Keratinocyte (primary cell): Measurements from ENCODE around the gene MEF2A. TPM values are rescaled to one million over a fixed set of nuclear protein-coding genes. Genes with fewer than 3 reads are reported as not detected.
A peak's percentile ranks its signal among the peaks of the same experiment; 100 is the strongest.
"Not testable (repeated sequence)": the region's sequence is repeated elsewhere in the genome, so short reads cannot be mapped to it uniquely, and the experiment has no call there.

Experiments
- DNase-seq: peaks from one replicate; pipeline ENCODE4 v3.0.0-alpha.2; 2011; ENCODE audit warnings: low read depth, missing footprints, low spot score
- FAIRE-seq: peaks from 2 replicates; lab custom pipeline; 2011; peaks lifted over from hg19 to GRCh38; lab: Jason Lieb, UNC
- H2AFZ ChIP-seq: 2 replicates; pipeline ENCODE4 v1.6.0; 2012; ENCODE audit warnings: low read length, control low read depth, inconsistent platforms; ENCODE audit not compliant: control insufficient read depth
- H3K27ac ChIP-seq: 2 replicates; pipeline ENCODE4 v1.5.1; 2011; ENCODE audit warnings: low read length; ENCODE audit not compliant: control insufficient read depth, insufficient read depth
- H3K27me3 ChIP-seq: 3 replicates; pipeline ENCODE4 v1.6.0; 2011; ENCODE audit warnings: low read length; ENCODE audit not compliant: control insufficient read depth, insufficient read depth; ENCODE audit errors: extremely low read depth
- H3K36me3 ChIP-seq, 2 experiments: 2 replicates in 1 of 2; 3 replicates in 1 of 2; pipeline ENCODE4 v1.5.1; 2011; ENCODE audit warnings: low read length in 2 of 2, mild to moderate bottlenecking in 1 of 2; ENCODE audit not compliant: control insufficient read depth in 2 of 2, insufficient read depth in 2 of 2; ENCODE audit errors: extremely low read depth in 1 of 2
- H3K4me1 ChIP-seq: 3 replicates; pipeline ENCODE4 v1.5.1; 2011; ENCODE audit warnings: low read length; ENCODE audit not compliant: control insufficient read depth, insufficient read depth; ENCODE audit errors: extremely low read depth
- H3K4me2 ChIP-seq: 3 replicates; pipeline ENCODE4 v1.6.0; 2011; ENCODE audit warnings: low read depth, low read length; ENCODE audit not compliant: control insufficient read depth, insufficient read depth; ENCODE audit errors: extremely low read depth
- H3K4me3 ChIP-seq, 3 experiments: fragments of 200-600 bp in 1 of 3; sonication (generic) in 1 of 3; 2 replicates in 2 of 3; 3 replicates in 1 of 3; pipeline ENCODE4 v1.5.1; 2011 to 2016; ENCODE audit warnings: low read length in 3 of 3, mild to moderate bottlenecking in 3 of 3, control low read depth in 2 of 3, inconsistent platforms in 1 of 3, low read depth in 1 of 3, mixed read lengths in 1 of 3, mixed run types in 1 of 3, moderate library complexity in 1 of 3; ENCODE audit not compliant: control insufficient read depth in 2 of 3, insufficient read depth in 2 of 3; ENCODE audit errors: extremely low read depth in 1 of 3
- H3K79me2 ChIP-seq: 2 replicates; pipeline ENCODE4 v1.6.0; 2012; ENCODE audit warnings: low read length; ENCODE audit not compliant: control insufficient read depth, insufficient read depth
- H3K9ac ChIP-seq: 3 replicates; pipeline ENCODE4 v1.6.0; 2011; ENCODE audit warnings: low read length; ENCODE audit not compliant: control insufficient read depth, insufficient read depth; ENCODE audit errors: extremely low read depth
- H3K9me1 ChIP-seq: 3 replicates; pipeline ENCODE4 v1.6.0; 2011; ENCODE audit warnings: low read length; ENCODE audit not compliant: control insufficient read depth, insufficient read depth; ENCODE audit errors: extremely low read depth
- H3K9me3 ChIP-seq: 2 replicates; pipeline ENCODE4 v1.5.1; 2012; ENCODE audit warnings: low read depth, low read length; ENCODE audit not compliant: control insufficient read depth
- H4K20me1 ChIP-seq: 3 replicates; pipeline ENCODE4 v1.6.0; 2011; ENCODE audit warnings: low read length; ENCODE audit not compliant: control insufficient read depth, insufficient read depth; ENCODE audit errors: extremely low read depth
- EZH2 ChIP-seq: IDR thresholded peaks from one replicate; pipeline ENCODE4 v1.6.1; 2012; ENCODE audit warnings: inconsistent platforms, mild to moderate bottlenecking, low read length, moderate library complexity
- dilution Hi-C: fragments of 300-500 bp; cut with MboI; formaldehyde crosslinking; loops from one replicate; pipeline ENCODE4 v1.7.0; 2020; ENCODE audit warnings: low sequenced_read_pairs; ENCODE audit not compliant: extremely low pct_ligation_motif_present
- polyA minus RNA-seq, 3 experiments: library from RNA; depleted of rRNA, polyadenylated mRNA; stranded (reverse); fragments of >200 nt; gene quantifications; 1 replicate in 1 of 3; 2 replicates in 1 of 3; 3 replicates in 1 of 3; pipeline ENCODE4 v1.2.3, GENCODE V29; 2011
- polyA plus RNA-seq, 5 experiments: library from polyadenylated mRNA; depleted of rRNA in 3 of 5; stranded (reverse) in 3 of 5; stranded (forward) in 1 of 5; unstranded in 1 of 5; fragments of >200 nt; gene quantifications; 1 replicate in 1 of 5; 2 replicates in 3 of 5; 3 replicates in 1 of 5; pipeline versions ENCODE4 v1.2.1 to v1.2.3, GENCODE V29; 2011 to 2012; ENCODE audit warnings: missing spikeins in 2 of 5, low read depth in 1 of 5, low replicate concordance in 1 of 5
- TF ChIP-seq, protein P1 (sequence below), 3 experiments: IDR thresholded peaks in 1 of 3; conservative IDR thresholded peaks in 1 of 3; optimal IDR thresholded peaks in 1 of 3; 2 replicates in 2 of 3; 3 replicates in 1 of 3; pipeline versions ENCODE3 to v1.5.1; 2011; ENCODE audit warnings: low read length in 3 of 3, mild to moderate bottlenecking in 3 of 3, moderate library complexity in 2 of 3, control low read depth in 1 of 3, inconsistent platforms in 1 of 3; ENCODE audit not compliant: insufficient read depth in 2 of 3; ENCODE audit errors: extremely low read depth in 1 of 3

The MEF2A gene
- polyA plus RNA-seq (17.9 to 29.9 TPM (median 27.4 TPM) in 3 replicates), polyA minus RNA-seq (25.1 to 36.2 TPM (median 35.7 TPM) in 3 replicates)
- 74.0 TPM for polyA plus RNA-seq (2011; ENCODE audit: low read depth)
- 13.1 and 20.3 TPM in 2 replicates for polyA plus RNA-seq (2011; cell fraction: cytosol; rRNA removed)
- 45.8 and 49.1 TPM in 2 replicates for polyA plus RNA-seq (2011; cell fraction: nucleus; rRNA removed)
- polyA plus RNA-seq (2012; ENCODE audit: low replicate concordance) = 10.3 and 21.1 TPM in 2 replicates
- 22.4 TPM for polyA minus RNA-seq (2011; cell fraction: cytosol; rRNA and poly(A)+ RNA removed)
- polyA minus RNA-seq (2011; cell fraction: nucleus; rRNA and poly(A)+ RNA removed) = 32.7 and 55.1 TPM in 2 replicates

DNA sequence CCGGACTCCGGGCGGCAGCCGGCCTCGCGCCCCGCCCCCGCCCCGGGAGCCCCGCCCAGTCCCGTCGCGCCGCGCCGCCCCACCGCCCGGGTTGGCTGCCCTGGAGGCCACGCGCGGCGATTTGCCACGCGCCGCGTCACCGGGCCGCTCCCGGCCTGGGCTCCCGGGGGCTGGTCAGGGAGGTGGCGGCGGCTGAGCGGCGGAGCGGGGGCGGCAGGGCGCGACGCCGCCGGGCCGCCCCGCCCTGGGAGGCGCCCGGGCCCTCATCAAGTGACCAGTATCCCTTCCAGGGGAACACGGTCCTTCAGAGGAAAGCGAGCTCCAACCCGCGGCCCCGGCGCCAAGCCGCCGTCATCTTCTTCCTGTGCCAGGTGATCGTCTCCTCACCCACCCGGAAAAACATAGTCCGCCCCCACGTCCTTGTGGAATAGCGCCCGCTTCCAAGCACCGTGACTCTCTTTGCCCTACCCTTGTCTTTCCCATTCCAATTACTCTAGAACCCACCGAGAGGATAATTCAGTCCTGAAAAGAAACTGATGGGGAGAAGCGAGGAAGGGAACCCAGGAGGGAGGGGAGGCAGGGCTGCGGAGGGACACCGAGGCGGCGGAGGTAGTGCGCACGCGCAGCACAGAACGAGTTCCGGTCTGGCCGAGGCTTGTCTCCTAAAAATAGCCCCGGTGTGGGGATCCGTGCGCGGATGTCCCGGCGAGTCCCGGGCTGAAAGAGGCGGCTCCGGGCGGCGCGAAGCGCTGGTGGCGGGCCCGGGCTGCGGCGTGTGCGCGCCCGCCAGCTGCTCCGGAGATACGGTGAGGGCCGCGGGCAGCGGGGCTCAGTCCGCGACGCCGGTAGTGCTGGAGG, at the start of gene MEF2A:
TSS of gene MEF2A (plus strand) at position 686 of the 858 bp plus-strand sequence. CDS start 67,136 bp downstream, outside the sequence.
- no peaks in the 10 kb centered on the region for H3K9me3 ChIP-seq
- peaks cover 11% of the 10 kb centered on the region for H3K4me1 ChIP-seq
- DNase-seq (peak; percentile 41), FAIRE-seq (no peak)
- peaks cover 37% of the 10 kb centered on the region for H3K79me2 ChIP-seq
- TF ChIP-seq EZH2 = no peak
- TF ChIP-seq, protein P1, sequence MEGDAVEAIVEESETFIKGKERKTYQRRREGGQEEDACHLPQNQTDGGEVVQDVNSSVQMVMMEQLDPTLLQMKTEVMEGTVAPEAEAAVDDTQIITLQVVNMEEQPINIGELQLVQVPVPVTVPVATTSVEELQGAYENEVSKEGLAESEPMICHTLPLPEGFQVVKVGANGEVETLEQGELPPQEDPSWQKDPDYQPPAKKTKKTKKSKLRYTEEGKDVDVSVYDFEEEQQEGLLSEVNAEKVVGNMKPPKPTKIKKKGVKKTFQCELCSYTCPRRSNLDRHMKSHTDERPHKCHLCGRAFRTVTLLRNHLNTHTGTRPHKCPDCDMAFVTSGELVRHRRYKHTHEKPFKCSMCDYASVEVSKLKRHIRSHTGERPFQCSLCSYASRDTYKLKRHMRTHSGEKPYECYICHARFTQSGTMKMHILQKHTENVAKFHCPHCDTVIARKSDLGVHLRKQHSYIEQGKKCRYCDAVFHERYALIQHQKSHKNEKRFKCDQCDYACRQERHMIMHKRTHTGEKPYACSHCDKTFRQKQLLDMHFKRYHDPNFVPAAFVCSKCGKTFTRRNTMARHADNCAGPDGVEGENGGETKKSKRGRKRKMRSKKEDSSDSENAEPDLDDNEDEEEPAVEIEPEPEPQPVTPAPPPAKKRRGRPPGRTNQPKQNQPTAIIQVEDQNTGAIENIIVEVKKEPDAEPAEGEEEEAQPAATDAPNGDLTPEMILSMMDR (optimal IDR thresholded peaks at IDR 0.05 in 1 of 3, IDR thresholded peaks at IDR 0.05 in 1 of 3, conservative IDR thresholded peaks at IDR 0.05 in 1 of 3; ENCODE audit: extremely low read depth in 1 of 3, insufficient read depth in 2 of 3, low read length in 3 of 3) = no peak
- H3K9ac ChIP-seq = peak within 1 kb of the TSS; percentile 94
- H3K4me3 ChIP-seq = peak within 1 kb of the TSS; percentile 61 to 95 (median 94)
- peaks cover 6% of the 10 kb centered on the region for H3K27me3 ChIP-seq
- no peaks in the 10 kb centered on the region for H3K36me3 ChIP-seq
- H3K27ac ChIP-seq = peak within 1 kb of the TSS; percentile 90
- H3K4me2 ChIP-seq = peak within 1 kb of the TSS; percentile 86
- H3K9me1 ChIP-seq = no peaks in the 10 kb centered on the region
- dilution Hi-C loops = no loop called here
- H4K20me1 ChIP-seq = no peaks in the 10 kb centered on the region
- H2AFZ ChIP-seq = peak within 1 kb of the TSS; percentile 97

DNA sequence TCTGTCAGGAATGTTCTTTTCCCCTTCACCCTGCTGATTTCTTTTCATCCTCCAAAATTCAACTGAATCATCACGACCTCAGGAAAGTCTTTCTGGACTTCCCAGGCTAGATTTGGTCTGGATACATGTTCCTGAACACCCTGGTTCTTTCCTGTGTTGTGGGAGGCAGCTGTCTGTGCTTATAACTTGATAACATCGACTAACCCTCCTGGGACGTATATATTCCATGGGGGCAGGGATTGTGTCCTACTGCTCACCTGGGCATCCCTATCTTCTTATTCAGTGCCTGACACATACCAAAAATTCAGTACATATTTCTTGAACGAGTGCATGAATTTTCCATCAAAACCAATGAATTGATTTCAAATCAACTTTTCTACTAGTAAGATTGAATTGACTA, 47.6 kb upstream of the MEF2A start:
- DNase-seq (no peak), FAIRE-seq (no peak)
- no peaks in the 10 kb centered on the region for H3K36me3 ChIP-seq
- no peak overlapping the region for H2AFZ ChIP-seq
- no peaks in the 10 kb centered on the region for H3K79me2 ChIP-seq
- no peaks in the 10 kb centered on the region for H3K9me1 ChIP-seq
- no peak overlapping the region for H3K27ac ChIP-seq
- no peaks in the 10 kb centered on the region for H4K20me1 ChIP-seq
- no peak overlapping the region for H3K4me3 ChIP-seq
- no peaks in the 10 kb centered on the region for H3K27me3 ChIP-seq
- dilution Hi-C loops = no loop called here
- no peak overlapping the region for H3K9ac ChIP-seq
- no peak overlapping the region for H3K4me2 ChIP-seq
- no peaks in the 10 kb centered on the region for H3K4me1 ChIP-seq
- no peaks in the 10 kb centered on the region for H3K9me3 ChIP-seq
- TF ChIP-seq, protein P1 (optimal IDR thresholded peaks at IDR 0.05 in 1 of 3, IDR thresholded peaks at IDR 0.05 in 1 of 3, conservative IDR thresholded peaks at IDR 0.05 in 1 of 3; ENCODE audit: extremely low read depth in 1 of 3, insufficient read depth in 2 of 3, low read length in 3 of 3) = no peak
- TF ChIP-seq EZH2 = no peak

DNA sequence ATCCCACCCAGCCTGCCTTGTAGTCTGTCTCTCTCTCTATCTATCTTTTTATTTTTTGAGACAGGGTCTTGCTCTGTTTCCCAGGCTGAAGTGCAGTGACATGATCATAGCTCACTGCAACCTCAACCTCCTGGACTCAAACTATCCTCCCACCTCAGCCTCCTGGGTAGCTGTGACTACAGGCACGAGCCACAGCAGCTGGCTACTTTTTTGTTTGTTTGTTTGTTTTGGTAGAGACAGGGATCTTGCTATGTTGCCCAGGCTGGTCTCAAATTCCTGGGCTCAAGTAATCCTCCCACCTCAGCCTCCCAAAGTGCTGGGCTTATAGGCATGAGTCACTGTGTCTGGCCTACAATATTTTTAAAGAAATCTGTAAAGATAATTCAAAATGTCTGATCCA, 46.4 kb upstream of the MEF2A start:
- H3K9ac ChIP-seq, H3K9me1 ChIP-seq, H3K27me3 ChIP-seq, H3K9me3 ChIP-seq, H3K27ac ChIP-seq, DNase-seq, H3K4me2 ChIP-seq, H3K4me3 ChIP-seq, H3K36me3 ChIP-seq, H3K79me2 ChIP-seq, H3K4me1 ChIP-seq, H2AFZ ChIP-seq, dilution Hi-C loops, FAIRE-seq, H4K20me1 ChIP-seq: not testable (repeated sequence)
